Endothelial cell of umbilical vein (primary cell): ENCODE measurements around the gene SLIT2. TPM values are rescaled to one million over a fixed set of nuclear protein-coding genes. Genes with fewer than 3 reads are reported as not detected.

Source experiments
- BruUV-seq: library from RNA; stranded (reverse); fragments of 400-500 nt; replicated peaks from 2 replicates; lab custom pipeline; 2021; lab: Mats Ljungman, UMichigan
- CTCF ChIA-PET: fragments of 300-600, 350-600 bp; sonication (Branson Sonifier 250); formaldehyde crosslinking; loops from one replicate; lab custom pipeline; 2021; ENCODE audit warnings: antibody characterized with exemption, inconsistent platforms; lab: Charles Lee
- POLR2A ChIA-PET: fragments of 300-600, 350-600 bp; sonication (Branson Sonifier 250); formaldehyde crosslinking; loops from one replicate; lab custom pipeline; 2021; ENCODE audit warnings: antibody characterized with exemption, inconsistent platforms; lab: Charles Lee
- DNase-seq: peaks from one replicate; pipeline ENCODE4 v3.0.0-alpha.2; 2011; ENCODE audit warnings: low read depth, low spot score
- FAIRE-seq: peaks from 2 replicates; lab custom pipeline; 2011; peaks lifted over from hg19 to GRCh38; lab: Jason Lieb, UNC
- H2AFZ ChIP-seq: 2 replicates; pipeline ENCODE4 v1.6.0; 2012; ENCODE audit warnings: low read depth, low read length, control low read depth, inconsistent platforms
- H3K27ac ChIP-seq: 2 replicates; pipeline ENCODE4 v1.5.1; 2011; ENCODE audit warnings: low read depth, mild to moderate bottlenecking, control low read depth, low read length, moderate library complexity; ENCODE audit not compliant: insufficient read depth
- H3K27me3 ChIP-seq, 2 experiments: 2 replicates each; pipeline versions ENCODE4 v1.6.0 to v1.6.1; 2011; ENCODE audit warnings: low read length in 2 of 2, mixed read lengths in 1 of 2; ENCODE audit not compliant: control insufficient read depth in 2 of 2, insufficient read depth in 2 of 2
- H3K36me3 ChIP-seq, 2 experiments: 2 replicates in 1 of 2; 3 replicates in 1 of 2; pipeline ENCODE4 v1.5.1; 2011; ENCODE audit warnings: low read length in 2 of 2, mild to moderate bottlenecking in 1 of 2, moderate library complexity in 1 of 2; ENCODE audit not compliant: control insufficient read depth in 2 of 2, insufficient read depth in 2 of 2; ENCODE audit errors: extremely low read depth in 1 of 2
- H3K4me1 ChIP-seq: 3 replicates; pipeline ENCODE4 v1.5.1; 2011; ENCODE audit warnings: mild to moderate bottlenecking, low read length; ENCODE audit not compliant: control insufficient read depth, insufficient read depth; ENCODE audit errors: extremely low read depth
- H3K4me2 ChIP-seq: 2 replicates; pipeline ENCODE4 v1.6.1; 2011; ENCODE audit warnings: low read length, control low read depth, mixed read lengths; ENCODE audit not compliant: insufficient read depth
- H3K4me3 ChIP-seq, 3 experiments: fragments of 200-600 bp in 1 of 3; sonication (generic), shearing (Covaris generic) in 1 of 3; replicated peaks in 1 of 3; 2 replicates each; pipeline ENCODE4 v1.5.1; 2011 to 2016; ENCODE audit warnings: control low read depth in 3 of 3, low read length in 3 of 3, mild to moderate bottlenecking in 2 of 3, inconsistent platforms in 1 of 3, low read depth in 1 of 3, moderate library complexity in 1 of 3; ENCODE audit not compliant: insufficient read depth in 1 of 3
- H3K79me2 ChIP-seq: 2 replicates; pipeline ENCODE4 v1.6.0; 2012; ENCODE audit warnings: low read length, inconsistent platforms; ENCODE audit not compliant: control insufficient read depth, insufficient read depth
- H3K9ac ChIP-seq: replicated peaks from 2 replicates; pipeline ENCODE3; 2011; ENCODE audit warnings: low read length, control low read depth; ENCODE audit not compliant: insufficient read depth; ENCODE audit errors: extremely low read depth
- H3K9me1 ChIP-seq: replicated peaks from 3 replicates; pipeline ENCODE4 v1.6.0; 2011; ENCODE audit warnings: mild to moderate bottlenecking, low read length; ENCODE audit not compliant: control insufficient read depth, insufficient read depth; ENCODE audit errors: extremely low read depth
- H3K9me3 ChIP-seq: replicated peaks from 2 replicates; pipeline ENCODE4 v1.5.1; 2012; ENCODE audit warnings: low read length, inconsistent platforms; ENCODE audit not compliant: control insufficient read depth, insufficient read depth
- H4K20me1 ChIP-seq: replicated peaks from 2 replicates; pipeline ENCODE3; 2011; ENCODE audit warnings: mild to moderate bottlenecking, low read length; ENCODE audit not compliant: control insufficient read depth, insufficient read depth; ENCODE audit errors: extremely low read depth
- CTCF ChIP-seq, 2 donors: IDR thresholded peaks; 1 replicate in 1 of 2; 2 replicates in 1 of 2; pipeline ENCODE4 v1.5.1; 2011; ENCODE audit warnings: low read length in 2 of 2, mild to moderate bottlenecking in 2 of 2, moderate library complexity in 2 of 2, control low read depth in 1 of 2, inconsistent platforms in 1 of 2, low read depth in 1 of 2; ENCODE audit not compliant: insufficient read depth in 1 of 2; ENCODE audit errors: extremely low read depth in 1 of 2
- EZH2 ChIP-seq: IDR thresholded peaks from 2 replicates; pipeline ENCODE4 v1.6.1; 2012; ENCODE audit warnings: borderline replicate concordance, low read depth, mild to moderate bottlenecking, moderate library complexity, low read length, inconsistent platforms; ENCODE audit not compliant: severe bottlenecking
- FOS ChIP-seq: IDR thresholded peaks from 2 replicates; pipeline ENCODE4 v1.6.1; 2011; ENCODE audit warnings: mild to moderate bottlenecking, low read length, moderate library complexity, borderline replicate concordance; ENCODE audit not compliant: insufficient read depth
- GATA2 ChIP-seq: IDR thresholded peaks from 2 replicates; pipeline ENCODE4 v1.7.0; 2011; ENCODE audit warnings: low read depth, mild to moderate bottlenecking, moderate library complexity, mixed read lengths, low read length; ENCODE audit not compliant: insufficient read length, insufficient read depth
- JUN ChIP-seq: IDR thresholded peaks from 2 replicates; pipeline ENCODE4 v1.6.1; 2011; ENCODE audit warnings: borderline replicate concordance, low read depth; ENCODE audit not compliant: insufficient read length, insufficient read depth
- MAX ChIP-seq: IDR thresholded peaks from 2 replicates; pipeline ENCODE4 v1.6.1; 2011; ENCODE audit not compliant: insufficient read depth, insufficient read length
- MYC ChIP-seq: IDR thresholded peaks from one replicate; pipeline ENCODE4 v1.6.1; 2011; ENCODE audit warnings: mild to moderate bottlenecking, low read depth, low read length
- POLR2A ChIP-seq: IDR thresholded peaks from 2 replicates; pipeline ENCODE4 v1.6.1; 2012; ENCODE audit warnings: low read depth, mild to moderate bottlenecking, control low read depth, low read length
- POLR2AphosphoS5 ChIP-seq: IDR thresholded peaks from 2 replicates; pipeline ENCODE4 v1.6.1; 2012; ENCODE audit warnings: low read depth, mild to moderate bottlenecking, control low read depth, low read length, moderate library complexity; ENCODE audit not compliant: insufficient read depth
- dilution Hi-C: fragments of 300-500 bp; cut with MboI; formaldehyde crosslinking; loops from one replicate; pipeline ENCODE4 v1.15.0; 2019; ENCODE audit warnings: low sequenced_read_pairs; ENCODE audit not compliant: extremely low pct_ligation_motif_present
- intact Hi-C: fragments of 100-400 bp; cut with micrococcal nuclease; formaldehyde crosslinking; loops from one replicate; pipeline ENCODE4 v1.10.0; 2022
- polyA plus RNA-seq, 4 experiments: library from polyadenylated mRNA; depleted of rRNA in 3 of 4; stranded (reverse) in 3 of 4; unstranded in 1 of 4; fragments of >200 nt; gene quantifications; 2 replicates each; pipeline versions ENCODE4 v1.2.1 to v1.2.3, GENCODE V29; 2011 to 2012; ENCODE audit warnings: missing spikeins in 1 of 4
- total RNA-seq: library from RNA; stranded (reverse); gene quantifications from 2 replicates; pipeline ENCODE4 v1.2.3, GENCODE V29; 2021

Gene SLIT2
- total and polyA plus RNA-seq, 2 donors (not counting 3 experiments of a cell fraction or from before 2014, with no cell fraction given): 9.3 to 22.2 TPM

GRCh38 chr4:20253283-20253734 lies 1.6 kb downstream of the SLIT2 start:
- Histone ChIP-seq H3K9me1 (no peaks in the 10 kb centered on the region), H4K20me1 (no peaks in the 10 kb centered on the region), H3K27me3 (no peaks in the 10 kb centered on the region), H3K9me3 (no peaks in the 10 kb centered on the region), H3K9ac (peak overlapping the region; percentile 76), H2AFZ (peak overlapping the region; percentile 97), H3K4me2 (peak overlapping the region; percentile 73), H3K27ac (no peak overlapping the region), H3K79me2 (peaks cover 29% of the 10 kb centered on the region), H3K36me3 (no peaks in the 10 kb centered on the region), H3K4me1 (peaks cover 36% of the 10 kb centered on the region), H3K4me3 (peak overlapping the region; percentile 69 to 80 (median 79))
- intact Hi-C loops (loop anchor here (2.0 to 5.0 kb wide), 4 partner anchors 169 to 515 kb away; no protein-coding TSS in a partner anchor), dilution Hi-C loops (no loop called here)
- POLR2A ChIA-PET: interaction anchor here (1.2 kb wide), 1 partner anchor 477 kb away, joined by 5 read pairs; no protein-coding TSS in a partner anchor
- DNase-seq (peak; percentile 20), FAIRE-seq (peak; percentile 65)
- CTCF ChIA-PET: interaction anchor here (1.3 to 3.8 kb wide), 3 partner anchors 36 to 743 kb away, joined by 3 to 19 read pairs (median 3); no protein-coding TSS in a partner anchor
- TF ChIP-seq JUN (no peak), FOS (no peak), POLR2A (no peak), MYC (no peak), CTCF (IDR thresholded peaks at IDR 0.05; ENCODE audit: extremely low read depth in 1 of 2, insufficient read depth in 1 of 2, low read depth in 1 of 2, low read length in 2 of 2) (no peak), POLR2AphosphoS5 (no peak), MAX (no peak), GATA2 (no peak), EZH2 (no peak)
- BruUV-seq: no TSS peak
